Activated gamma-delta T cell treated with Interleukin-2 at 50 U/mL for 16 hours (primary cell): Measurements from ENCODE around the gene ARAP2.

Experiments used
- DNase-seq: peaks from one replicate; pipeline ENCODE4 v3.0.0-alpha.2; 2020

ARAP2 gene

GRCh38 chr4:36038491-36038890, 205.8 kb downstream of the ARAP2 start:
- no peak for DNase-seq

- no peak for DNase-seq
Measured at GRCh38 chr4:36037127-36037526, 207.2 kb downstream of the ARAP2 start.

- DNase-seq = no peak
Measured at GRCh38 chr4:36029951-36030350, 214.4 kb downstream of the ARAP2 start.

DNA sequence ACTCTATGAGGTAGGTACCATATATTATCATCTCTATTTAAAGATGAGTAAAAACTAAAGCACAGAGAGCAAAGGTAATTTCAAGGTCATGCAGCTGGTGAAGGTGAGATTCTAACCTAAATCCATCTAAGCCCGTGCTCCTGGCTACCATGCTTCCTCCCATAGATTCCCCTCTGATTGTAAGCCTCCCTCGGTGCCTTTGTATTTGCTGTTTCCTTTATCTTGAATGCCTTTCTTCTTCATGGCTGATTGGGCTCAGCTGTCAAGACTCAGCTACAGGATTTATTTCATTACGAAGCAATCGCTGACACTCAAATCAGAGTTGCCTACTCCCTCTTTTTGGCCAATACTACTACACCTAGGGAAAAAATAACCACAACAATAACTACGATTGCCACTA, 217.1 kb downstream of the ARAP2 start:
- no peak for DNase-seq

DNA sequence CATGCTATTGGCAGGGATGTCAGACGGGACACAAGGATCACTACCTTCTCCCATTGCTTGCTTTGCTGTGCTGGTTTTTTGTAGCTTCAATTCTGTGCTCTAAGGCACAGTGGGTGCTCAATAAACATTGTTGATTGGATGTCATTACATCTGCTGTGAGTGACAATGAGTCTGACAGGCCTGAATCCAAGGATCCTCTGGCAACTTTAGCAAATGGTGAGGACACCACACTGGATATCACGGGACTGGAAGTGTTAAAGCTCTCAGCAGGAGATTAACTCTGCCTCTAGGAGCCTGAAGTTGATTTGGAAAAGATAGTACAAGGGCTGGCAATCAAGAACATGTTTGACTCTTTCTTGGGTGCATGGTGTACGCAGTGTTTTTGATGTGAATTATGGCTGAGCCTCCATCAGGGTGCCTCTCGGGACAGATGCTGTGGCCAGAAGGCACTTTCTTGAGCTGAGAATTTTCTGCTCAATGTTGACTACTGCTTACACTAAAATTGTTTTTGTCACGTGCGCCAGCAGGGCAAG, 217.9 kb downstream of the ARAP2 start:
- no peak for DNase-seq

- no peak for DNase-seq
Measured at GRCh38 chr4:36024901-36025660, 219.2 kb downstream of the ARAP2 start.

DNA sequence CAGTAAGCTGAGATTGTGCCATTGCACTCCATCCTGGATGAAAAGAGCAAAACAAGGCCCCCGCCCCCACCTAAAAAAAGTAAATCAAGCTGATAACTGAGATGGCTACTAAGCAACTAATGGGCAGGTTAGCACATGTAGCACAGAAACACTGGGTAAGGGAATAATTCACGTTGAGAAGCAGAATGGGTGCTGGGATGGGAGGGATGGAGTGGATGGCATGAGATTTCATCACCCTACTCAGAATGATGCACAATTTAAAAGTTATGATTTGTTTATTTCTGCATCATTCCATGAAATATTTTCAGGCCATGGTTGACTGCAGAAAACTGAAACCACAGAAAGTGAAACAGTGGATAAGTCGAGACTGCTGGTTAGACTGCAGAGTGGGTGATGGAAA, 224.0 kb downstream of the ARAP2 start:
- DNase-seq = no peak
